Measurements from ENCODE around the gene CLIP4. TPM values are rescaled to one million over a fixed set of nuclear protein-coding genes. Genes with fewer than 3 reads are reported as not detected.

CLIP4 gene
- total RNA-seq, 2 experiments from 2014 or later: not detected

DNA sequence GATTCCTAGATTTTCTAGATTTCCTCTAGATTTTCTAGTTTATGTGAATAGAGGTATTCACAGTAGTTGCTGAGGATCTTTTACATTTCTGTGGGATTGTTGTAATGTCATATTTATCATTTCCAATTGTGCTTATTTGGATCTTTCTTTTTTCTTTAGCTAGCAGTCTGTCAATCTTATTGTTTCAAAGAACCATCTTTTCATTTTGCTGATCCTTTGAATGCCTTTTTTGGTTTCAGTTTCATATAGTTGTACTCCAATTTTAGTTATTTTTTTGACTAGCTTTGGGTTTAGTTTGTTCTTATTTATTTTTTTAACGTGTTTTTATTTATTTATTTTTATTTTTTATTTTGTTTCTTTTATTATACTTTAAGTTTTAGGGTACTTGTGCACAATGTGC, 24.5 kb downstream of the CLIP4 start:
- H2AFZ ChIP-seq (ENCODE audit: low read length): no peak overlapping the region
- CTCF ChIA-PET (ENCODE audit: unreplicated experiment): no interaction called here
- no peaks in the 10 kb centered on the region for H3K36me3 ChIP-seq (ENCODE audit: insufficient read depth, low read length)
- no peak for TF ChIP-seq EZH2phosphoT487 (IDR thresholded peaks at IDR 0.05; ENCODE audit: borderline replicate concordance, low read depth, low read length)
- no peak for TF ChIP-seq CTCF (conservative IDR thresholded peaks at IDR 0.05; ENCODE audit: low read length)
- H3K9me3 ChIP-seq (ENCODE audit: low read length): no peaks in the 10 kb centered on the region
- intact Hi-C loops (cut with micrococcal nuclease; ENCODE audit: unreplicated experiment): no loop called here
- no peak for DNase-seq (ENCODE audit: low spot score)
- no TSS peak for BruUV-seq (replicated peaks)
- H3K4me1 ChIP-seq (ENCODE audit: insufficient read depth, low read length, poor library complexity, severe bottlenecking): no peaks in the 10 kb centered on the region
- POLR2A ChIA-PET: no interaction called here
- H3K9me2 ChIP-seq (ENCODE audit: insufficient read depth, low read length): no peaks in the 10 kb centered on the region
- H3K4me3 ChIP-seq (ENCODE audit: low read depth, low read length, poor library complexity, severe bottlenecking): no peak overlapping the region
- H3K79me2 ChIP-seq (ENCODE audit: insufficient read depth, low read depth, low read length): no peaks in the 10 kb centered on the region
- no peak overlapping the region for H3K4me2 ChIP-seq (ENCODE audit: low read length)
- H4K20me1 ChIP-seq (ENCODE audit: insufficient read depth, low read length): no peaks in the 10 kb centered on the region
- H3K27ac ChIP-seq (ENCODE audit: low read depth, low read length, poor library complexity, severe bottlenecking): no peak overlapping the region

GRCh38 chr2:29143657-29144056, 28.4 kb downstream of the CLIP4 start:
- ChIA-PET POLR2A (no interaction called here), CTCF (ENCODE audit: unreplicated experiment) (no interaction called here)
- BruUV-seq (replicated peaks): no TSS peak
- H3K36me3 ChIP-seq (ENCODE audit: insufficient read depth, low read length): no peaks in the 10 kb centered on the region
- H3K9me2 ChIP-seq (ENCODE audit: insufficient read depth, low read length): no peaks in the 10 kb centered on the region
- no peak for DNase-seq (ENCODE audit: low spot score)
- no peak overlapping the region for H2AFZ ChIP-seq (ENCODE audit: low read length)
- no peak overlapping the region for H3K4me2 ChIP-seq (ENCODE audit: low read length)
- H4K20me1 ChIP-seq (ENCODE audit: insufficient read depth, low read length): no peaks in the 10 kb centered on the region
- TF ChIP-seq EZH2phosphoT487 (IDR thresholded peaks at IDR 0.05; ENCODE audit: borderline replicate concordance, low read depth, low read length): no peak
- no peak for TF ChIP-seq CTCF (conservative IDR thresholded peaks at IDR 0.05; ENCODE audit: low read length)
- no peak overlapping the region for H3K27ac ChIP-seq (ENCODE audit: low read depth, low read length, poor library complexity, severe bottlenecking)
- H3K4me1 ChIP-seq (ENCODE audit: insufficient read depth, low read length, poor library complexity, severe bottlenecking): no peaks in the 10 kb centered on the region
- intact Hi-C loops (cut with micrococcal nuclease; ENCODE audit: unreplicated experiment): no loop called here
- H3K4me3 ChIP-seq (ENCODE audit: low read depth, low read length, poor library complexity, severe bottlenecking): no peak overlapping the region
- no peaks in the 10 kb centered on the region for H3K79me2 ChIP-seq (ENCODE audit: insufficient read depth, low read depth, low read length)
- H3K9me3 ChIP-seq (ENCODE audit: low read length): no peaks in the 10 kb centered on the region

GRCh38 chr2:29146197-29146596, 31.0 kb downstream of the CLIP4 start:
- BruUV-seq (replicated peaks): no TSS peak

More at GRCh38 chr2:29146197-29146596, 31.0 kb downstream of the CLIP4 start:
- no peak overlapping the region for H2AFZ ChIP-seq (ENCODE audit: low read length)
- DNase-seq (ENCODE audit: low spot score): no peak
- H3K79me2 ChIP-seq (ENCODE audit: insufficient read depth, low read depth, low read length): no peaks in the 10 kb centered on the region
- ChIA-PET CTCF (ENCODE audit: unreplicated experiment) (no interaction called here), POLR2A (interaction anchor here (0.8 kb wide), 1 partner anchor 41 kb away, joined by 3 read pairs; no protein-coding TSS in a partner anchor)
- intact Hi-C loops (cut with micrococcal nuclease; ENCODE audit: unreplicated experiment): no loop called here
- no peak overlapping the region for H3K4me2 ChIP-seq (ENCODE audit: low read length)
- no peak overlapping the region for H3K4me3 ChIP-seq (ENCODE audit: low read depth, low read length, poor library complexity, severe bottlenecking)
- H3K27ac ChIP-seq (ENCODE audit: low read depth, low read length, poor library complexity, severe bottlenecking): no peak overlapping the region
- no peaks in the 10 kb centered on the region for H3K4me1 ChIP-seq (ENCODE audit: insufficient read depth, low read length, poor library complexity, severe bottlenecking)
- H4K20me1 ChIP-seq (ENCODE audit: insufficient read depth, low read length): no peaks in the 10 kb centered on the region
- no peaks in the 10 kb centered on the region for H3K9me3 ChIP-seq (ENCODE audit: low read length)
- H3K9me2 ChIP-seq (ENCODE audit: insufficient read depth, low read length): no peaks in the 10 kb centered on the region
- no peak for TF ChIP-seq CTCF (conservative IDR thresholded peaks at IDR 0.05; ENCODE audit: low read length)
- TF ChIP-seq EZH2phosphoT487 (IDR thresholded peaks at IDR 0.05; ENCODE audit: borderline replicate concordance, low read depth, low read length): no peak
- no peaks in the 10 kb centered on the region for H3K36me3 ChIP-seq (ENCODE audit: insufficient read depth, low read length)

Measured in OCI-LY7 (cell line).